Measurements from ENCODE around the gene TMPRSS2.

Gene TMPRSS2

DNA sequence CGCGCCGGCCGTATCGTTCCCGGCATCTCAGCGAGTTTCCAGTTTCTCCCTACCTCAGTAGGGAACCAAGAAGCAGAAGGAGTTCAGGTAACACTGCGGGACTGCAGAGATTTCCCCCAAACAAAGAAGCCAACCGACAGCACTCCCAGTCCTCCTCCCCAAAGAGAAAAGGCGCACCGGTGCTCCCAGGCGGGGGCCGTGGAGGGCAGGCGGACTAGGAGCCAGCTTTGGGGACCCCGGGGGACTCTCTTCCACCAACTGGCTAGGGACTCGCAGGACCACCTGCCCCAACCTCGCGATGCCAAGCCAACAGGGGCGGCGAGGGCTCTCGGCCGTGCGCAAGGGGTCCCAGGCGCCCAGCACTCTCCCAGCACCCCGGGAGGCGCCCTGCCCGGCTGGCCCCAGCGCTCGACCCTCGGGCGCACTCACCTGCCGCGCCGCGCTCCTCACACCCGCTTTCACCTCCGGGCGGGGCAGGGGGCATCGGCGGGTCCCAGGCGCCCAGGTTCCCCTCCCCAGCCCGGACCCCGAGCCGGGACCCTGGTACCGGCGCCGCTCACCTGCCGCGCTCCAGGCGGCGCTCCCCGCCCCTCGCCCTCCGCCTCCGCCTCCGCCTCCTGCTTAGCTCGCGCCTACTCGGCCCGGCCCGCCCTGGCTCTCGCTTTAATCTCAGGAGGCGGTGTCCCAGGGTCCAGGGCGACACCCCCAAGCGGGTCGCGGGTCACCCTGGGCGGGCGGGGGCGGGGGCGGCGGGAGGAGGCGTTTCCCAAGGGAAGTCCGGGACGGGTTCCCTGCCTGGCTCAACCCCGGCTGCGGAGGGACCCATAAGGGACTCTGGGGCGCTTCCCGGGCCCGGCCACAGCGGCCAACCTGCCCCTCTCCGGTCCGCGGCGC is at the start of gene TMPRSS2:
Gene TMPRSS2, minus strand, starts transcription at position 638 of the 894 bp plus-strand sequence. CDS start 10,025 bp downstream, outside the sequence.
- no peaks in the 10 kb centered on the region for H4K20me1 ChIP-seq (ENCODE audit: insufficient read depth, low read length)
- no peaks in the 10 kb centered on the region for H3K36me3 ChIP-seq (ENCODE audit: insufficient read depth, low read length)
- H3K79me2 ChIP-seq (ENCODE audit: insufficient read depth, low read length) = no peaks in the 10 kb centered on the region
- H3K4me1 ChIP-seq (ENCODE audit: insufficient read depth, low read length) = peaks cover 5% of the 10 kb centered on the region; the same call in 1 of the 2 replicates
- H3K9me3 ChIP-seq (ENCODE audit: insufficient read depth, low read length, severe bottlenecking) = no peaks in the 10 kb centered on the region
- no peak within 1 kb of the TSS for H3K9ac ChIP-seq (ENCODE audit: low read depth, low read length)
- no peaks in the 10 kb centered on the region for H3K27me3 ChIP-seq (ENCODE audit: insufficient read depth, low read length, poor library complexity)
- H2AFZ ChIP-seq (ENCODE audit: low read depth, low read length) = no peak within 1 kb of the TSS
- H3K4me2 ChIP-seq (ENCODE audit: insufficient read depth, low read length) = no peak within 1 kb of the TSS
- H3K4me3 ChIP-seq (ENCODE audit: low read depth in 1 of 2, low read length in 2 of 2) = no peak within 1 kb of the TSS
- DNase-seq (no peak), ATAC-seq (ENCODE audit: insufficient read depth, low read depth) (no peak)
- H3K27ac ChIP-seq (ENCODE audit: low read length) = no peak within 1 kb of the TSS
- no peak for TF ChIP-seq EZH2 (IDR thresholded peaks at IDR 0.05; ENCODE audit: borderline replicate concordance, low read depth, low read length, severe bottlenecking)
- TF ChIP-seq, protein P1, sequence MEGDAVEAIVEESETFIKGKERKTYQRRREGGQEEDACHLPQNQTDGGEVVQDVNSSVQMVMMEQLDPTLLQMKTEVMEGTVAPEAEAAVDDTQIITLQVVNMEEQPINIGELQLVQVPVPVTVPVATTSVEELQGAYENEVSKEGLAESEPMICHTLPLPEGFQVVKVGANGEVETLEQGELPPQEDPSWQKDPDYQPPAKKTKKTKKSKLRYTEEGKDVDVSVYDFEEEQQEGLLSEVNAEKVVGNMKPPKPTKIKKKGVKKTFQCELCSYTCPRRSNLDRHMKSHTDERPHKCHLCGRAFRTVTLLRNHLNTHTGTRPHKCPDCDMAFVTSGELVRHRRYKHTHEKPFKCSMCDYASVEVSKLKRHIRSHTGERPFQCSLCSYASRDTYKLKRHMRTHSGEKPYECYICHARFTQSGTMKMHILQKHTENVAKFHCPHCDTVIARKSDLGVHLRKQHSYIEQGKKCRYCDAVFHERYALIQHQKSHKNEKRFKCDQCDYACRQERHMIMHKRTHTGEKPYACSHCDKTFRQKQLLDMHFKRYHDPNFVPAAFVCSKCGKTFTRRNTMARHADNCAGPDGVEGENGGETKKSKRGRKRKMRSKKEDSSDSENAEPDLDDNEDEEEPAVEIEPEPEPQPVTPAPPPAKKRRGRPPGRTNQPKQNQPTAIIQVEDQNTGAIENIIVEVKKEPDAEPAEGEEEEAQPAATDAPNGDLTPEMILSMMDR (IDR thresholded peaks at IDR 0.05; ENCODE audit: borderline replicate concordance, extremely low read depth, low read length, poor library complexity, severe bottlenecking) = no peak

DNA sequence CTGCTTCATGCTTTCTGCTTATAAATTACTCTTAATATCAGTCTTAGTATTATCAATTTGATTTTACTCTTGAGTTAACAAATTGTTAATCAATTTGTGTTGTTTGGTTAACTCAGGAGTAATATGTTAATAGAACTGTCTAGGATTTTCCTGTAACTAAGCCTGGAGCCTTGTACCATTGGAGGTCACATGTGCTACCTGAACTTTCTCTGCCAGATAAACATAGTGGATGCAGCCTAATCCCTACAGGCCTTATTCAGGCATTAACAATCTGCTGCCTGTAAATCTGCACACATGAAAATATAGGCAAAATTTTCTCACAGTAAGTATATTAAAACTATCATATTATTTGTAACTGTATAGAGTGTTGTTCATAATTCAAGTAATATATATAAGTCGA is 47.1 kb upstream of the TMPRSS2 start:
- no peaks in the 10 kb centered on the region for H3K4me1 ChIP-seq (ENCODE audit: insufficient read depth, low read length)

DNA sequence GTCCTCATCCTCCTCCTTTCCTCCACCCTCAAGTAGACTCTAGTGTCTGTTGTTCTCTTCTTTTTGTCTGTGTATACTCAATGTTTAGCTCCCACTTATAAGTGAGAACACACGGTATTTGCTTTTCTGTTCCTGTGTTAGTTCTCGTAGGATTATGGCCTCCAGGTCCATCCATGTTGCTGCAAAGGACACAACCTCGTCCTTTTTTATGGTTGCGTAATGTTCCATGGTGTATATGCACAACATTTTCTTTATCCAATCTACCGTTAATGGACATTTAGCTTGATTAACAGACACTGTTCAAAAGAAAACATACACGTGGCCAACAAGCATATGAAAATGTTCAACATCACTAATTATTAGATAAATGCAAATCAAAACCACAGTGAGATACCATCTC is 44.3 kb upstream of the TMPRSS2 start:
- ATAC-seq (ENCODE audit: insufficient read depth, low read depth) (no peak), DNase-seq (no peak)
- Histone ChIP-seq H3K79me2 (ENCODE audit: insufficient read depth, low read length) (no peaks in the 10 kb centered on the region), H3K36me3 (ENCODE audit: insufficient read depth, low read length) (no peaks in the 10 kb centered on the region), H3K4me1 (ENCODE audit: insufficient read depth, low read length) (no peaks in the 10 kb centered on the region), H4K20me1 (ENCODE audit: insufficient read depth, low read length) (no peaks in the 10 kb centered on the region), H3K9me3 (ENCODE audit: insufficient read depth, low read length, severe bottlenecking) (no peaks in the 10 kb centered on the region), H3K4me3 (ENCODE audit: low read depth in 1 of 2, low read length in 2 of 2) (no peak overlapping the region), H3K27ac (ENCODE audit: low read length) (no peak overlapping the region), H3K9ac (ENCODE audit: low read depth, low read length) (no peak overlapping the region), H2AFZ (ENCODE audit: low read depth, low read length) (no peak overlapping the region), H3K4me2 (ENCODE audit: insufficient read depth, low read length) (no peak overlapping the region), H3K27me3 (ENCODE audit: insufficient read depth, low read length, poor library complexity) (peaks cover 7% of the 10 kb centered on the region)
- no peak for TF ChIP-seq EZH2 (IDR thresholded peaks at IDR 0.05; ENCODE audit: borderline replicate concordance, low read depth, low read length, severe bottlenecking)
- TF ChIP-seq, protein P1 (IDR thresholded peaks at IDR 0.05; ENCODE audit: borderline replicate concordance, extremely low read depth, low read length, poor library complexity, severe bottlenecking) = no peak

More for the DNA sequence above, 47.1 kb upstream of the TMPRSS2 start:
- no peak for TF ChIP-seq EZH2 (IDR thresholded peaks at IDR 0.05; ENCODE audit: borderline replicate concordance, low read depth, low read length, severe bottlenecking)
- TF ChIP-seq, protein P1 (IDR thresholded peaks at IDR 0.05; ENCODE audit: borderline replicate concordance, extremely low read depth, low read length, poor library complexity, severe bottlenecking) = no peak
- Histone ChIP-seq H3K4me3 (ENCODE audit: low read depth in 1 of 2, low read length in 2 of 2) (no peak overlapping the region), H2AFZ (ENCODE audit: low read depth, low read length) (no peak overlapping the region), H3K27me3 (ENCODE audit: insufficient read depth, low read length, poor library complexity) (no peaks in the 10 kb centered on the region), H3K27ac (ENCODE audit: low read length) (no peak overlapping the region), H3K4me2 (ENCODE audit: insufficient read depth, low read length) (no peak overlapping the region), H3K79me2 (ENCODE audit: insufficient read depth, low read length) (no peaks in the 10 kb centered on the region), H3K9me3 (ENCODE audit: insufficient read depth, low read length, severe bottlenecking) (no peaks in the 10 kb centered on the region), H3K9ac (ENCODE audit: low read depth, low read length) (no peak overlapping the region), H4K20me1 (ENCODE audit: insufficient read depth, low read length) (no peaks in the 10 kb centered on the region), H3K36me3 (ENCODE audit: insufficient read depth, low read length) (no peaks in the 10 kb centered on the region)
- DNase-seq = no peak
- no peak for ATAC-seq (ENCODE audit: insufficient read depth, low read depth)

Measured in DND-41 (cell line).